ENCODE measurements around the gene CBX8. TPM values are rescaled to one million over a fixed set of nuclear protein-coding genes. Genes with fewer than 3 reads are reported as not detected.

CBX8 gene
- total and polyA plus RNA-seq, 4 donors, result 4.8 to 9.3 (median 5.5) TPM

- H3K4me1 ChIP-seq (ENCODE audit: control insufficient read depth in 5 of 5, insufficient read depth in 5 of 5, low read length in 5 of 5), result peaks cover 4 to 35% (median 4%) of the 10 kb centered on the region in 5 donors
- no peak overlapping the region for H3K4me3 ChIP-seq
- ATAC-seq (ENCODE audit: insufficient read depth, low FRiP score) (no peak), DNase-seq (peak in 1 of 3 donors; percentile 30)
- peaks cover 0 to 16% (median 6%) of the 10 kb centered on the region in 4 donors for H3K36me3 ChIP-seq (ENCODE audit: control insufficient read depth in 4 of 4, insufficient read depth in 4 of 4, low read length in 4 of 4)
- peak overlapping the region in 1 of 2 donors; percentile 3 for H3K27ac ChIP-seq (ENCODE audit: low read depth in 1 of 2, low read length in 1 of 2)
- no peak for TF ChIP-seq CTCF (IDR thresholded peaks at IDR 0.05; ENCODE audit: control extremely low read depth, extremely low read depth)
- H3K27me3 ChIP-seq (ENCODE audit: control insufficient read depth in 3 of 3, insufficient read depth in 3 of 3, low read length in 2 of 3), result no peaks in the 10 kb centered on the region
- H3K9ac ChIP-seq (ENCODE audit: insufficient read depth in 1 of 2, low read length in 2 of 2), result no peak overlapping the region
- H3K9me3 ChIP-seq (ENCODE audit: control insufficient read depth in 4 of 4, insufficient read depth in 3 of 4, low read length in 3 of 4), result no peaks in the 10 kb centered on the region
- WGBS, 2 donors, result 72 to 82% methylated on average over 10 of the region's 10 CpGs
Measured at GRCh38 chr17:79779661-79780365, 17.1 kb downstream of the CBX8 start.

- Histone ChIP-seq H3K36me3 (ENCODE audit: control insufficient read depth in 4 of 4, insufficient read depth in 4 of 4, low read length in 4 of 4) (peaks cover 0 to 16% (median 5%) of the 10 kb centered on the region in 4 donors), H3K4me1 (ENCODE audit: control insufficient read depth in 5 of 5, insufficient read depth in 5 of 5, low read length in 5 of 5) (peaks cover 4 to 35% (median 4%) of the 10 kb centered on the region in 5 donors), H3K4me3 (no peak overlapping the region), H3K27me3 (ENCODE audit: control insufficient read depth in 3 of 3, insufficient read depth in 3 of 3, low read length in 2 of 3) (no peaks in the 10 kb centered on the region), H3K9ac (ENCODE audit: insufficient read depth in 1 of 2, low read length in 2 of 2) (no peak overlapping the region), H3K9me3 (ENCODE audit: control insufficient read depth in 4 of 4, insufficient read depth in 3 of 4, low read length in 3 of 4) (no peaks in the 10 kb centered on the region), H3K27ac (ENCODE audit: low read depth in 1 of 2, low read length in 1 of 2) (no peak overlapping the region)
- ATAC-seq (ENCODE audit: insufficient read depth, low FRiP score), result no peak
- no peak for TF ChIP-seq CTCF (IDR thresholded peaks at IDR 0.05; ENCODE audit: control extremely low read depth, extremely low read depth)
- DNase-seq, result peak in 2 of 3 donors; percentile 27 to 51
- 17 to 31% methylated on average over 17 of the region's 17 CpGs for WGBS, 2 donors
Measured at GRCh38 chr17:79779084-79779529, 17.8 kb downstream of the CBX8 start.

- H3K4me3 ChIP-seq, result peak overlapping the region; percentile 57
- no peaks in the 10 kb centered on the region for H3K27me3 ChIP-seq (ENCODE audit: control insufficient read depth in 3 of 3, insufficient read depth in 3 of 3, low read length in 2 of 3)
- WGBS, 2 donors, result 1% methylated on average over 35 to 49 of the region's 49 CpGs
- TF ChIP-seq CTCF (IDR thresholded peaks at IDR 0.05; ENCODE audit: control extremely low read depth, extremely low read depth), result no peak
- DNase-seq (peak; percentile 67 to 72 (median 69)), ATAC-seq (ENCODE audit: insufficient read depth, low FRiP score) (no peak)
- no peaks in the 10 kb centered on the region for H3K9me3 ChIP-seq (ENCODE audit: control insufficient read depth in 4 of 4, insufficient read depth in 3 of 4, low read length in 3 of 4)
- H3K9ac ChIP-seq (ENCODE audit: insufficient read depth in 1 of 2, low read length in 2 of 2), result no peak overlapping the region
- no peak overlapping the region for H3K27ac ChIP-seq (ENCODE audit: low read depth in 1 of 2, low read length in 1 of 2)
- H3K36me3 ChIP-seq (ENCODE audit: control insufficient read depth in 4 of 4, insufficient read depth in 4 of 4, low read length in 4 of 4), result peaks cover 0 to 16% (median 5%) of the 10 kb centered on the region in 4 donors
- H3K4me1 ChIP-seq (ENCODE audit: control insufficient read depth in 5 of 5, insufficient read depth in 5 of 5, low read length in 5 of 5), result peaks cover 4 to 35% (median 4%) of the 10 kb centered on the region in 5 donors
Measured at GRCh38 chr17:79778504-79779083, 18.3 kb downstream of the CBX8 start.
